Measurements from ENCODE around the gene MMP2. TPM values are rescaled to one million over a fixed set of nuclear protein-coding genes. Genes with fewer than 3 reads are reported as not detected.

Gene MMP2
- total and polyA plus RNA-seq, 2 donors, result 430 to 455 TPM

DNA sequence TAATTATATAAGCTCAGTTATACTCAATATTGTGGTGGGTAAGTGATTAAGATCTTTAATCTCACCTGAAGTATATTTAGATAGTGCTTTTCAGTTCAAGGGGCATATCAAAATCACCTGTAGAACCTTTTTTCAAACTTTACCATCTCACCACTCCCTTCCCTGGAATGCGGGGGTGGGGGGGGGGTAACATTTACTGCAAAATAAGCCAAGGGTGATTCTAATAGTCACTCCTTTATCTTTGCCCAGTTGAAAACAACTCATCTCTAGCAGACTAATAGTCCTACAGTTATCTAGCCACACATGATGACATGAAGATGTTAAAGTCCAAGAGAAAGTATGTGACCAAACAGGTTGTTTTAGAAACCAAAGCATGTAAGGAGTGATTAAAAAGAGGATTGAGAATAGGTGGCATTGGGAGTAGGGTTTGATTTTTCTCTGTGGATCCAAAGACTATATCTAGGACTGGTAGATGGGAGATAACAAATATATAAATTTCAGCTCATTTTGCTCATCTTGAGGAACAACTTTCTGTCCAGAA, 51.4 kb downstream of the MMP2 start:
- WGBS, result 94% methylated on average over 1 of the region's 1 CpG
- peaks cover 1% of the 10 kb centered on the region for H3K4me1 ChIP-seq (ENCODE audit: insufficient read depth)
- DNase-seq (ENCODE audit: extremely low spot score), result no peak
- H3K27ac ChIP-seq (ENCODE audit: low read depth), result no peak overlapping the region
- H3K36me3 ChIP-seq (ENCODE audit: insufficient read depth), result no peaks in the 10 kb centered on the region
- H3K4me3 ChIP-seq (ENCODE audit: low read depth, low read length), result no peak overlapping the region

- 98% methylated on average over 1 of the region's 1 CpG for WGBS
- H3K4me3 ChIP-seq (ENCODE audit: low read depth, low read length), result no peak overlapping the region
Measured at GRCh38 chr16:55532227-55532626, 53.2 kb downstream of the MMP2 start.

DNA sequence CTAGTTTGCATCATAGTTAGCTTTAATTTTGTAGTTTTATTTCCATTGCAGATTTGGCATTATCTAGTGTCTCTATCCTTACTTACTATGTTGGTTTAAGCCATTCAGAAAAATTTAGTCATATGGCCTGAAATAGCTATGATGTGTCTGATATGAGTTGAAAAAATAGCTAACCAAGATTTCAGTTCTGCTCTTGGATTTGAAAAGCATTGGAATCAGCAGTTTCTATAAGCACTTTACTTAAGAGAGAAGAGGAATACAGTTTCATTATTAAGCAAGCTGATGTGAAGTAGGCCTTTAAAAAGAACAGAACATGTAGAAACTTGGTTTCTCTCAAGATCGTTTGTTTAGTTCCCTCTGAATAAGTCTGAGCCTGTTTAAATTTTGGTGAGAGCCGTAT, 55.8 kb downstream of the MMP2 start:
- 80% methylated on average over 2 of the region's 2 CpGs for WGBS
- DNase-seq (ENCODE audit: extremely low spot score), result peak; percentile 28

More at GRCh38 chr16:55532227-55532626, 53.2 kb downstream of the MMP2 start:
- Histone ChIP-seq H3K36me3 (ENCODE audit: insufficient read depth) (no peaks in the 10 kb centered on the region), H3K4me1 (ENCODE audit: insufficient read depth) (peaks cover 1% of the 10 kb centered on the region), H3K27ac (ENCODE audit: low read depth) (no peak overlapping the region)
- DNase-seq (ENCODE audit: extremely low spot score), result no peak

DNA sequence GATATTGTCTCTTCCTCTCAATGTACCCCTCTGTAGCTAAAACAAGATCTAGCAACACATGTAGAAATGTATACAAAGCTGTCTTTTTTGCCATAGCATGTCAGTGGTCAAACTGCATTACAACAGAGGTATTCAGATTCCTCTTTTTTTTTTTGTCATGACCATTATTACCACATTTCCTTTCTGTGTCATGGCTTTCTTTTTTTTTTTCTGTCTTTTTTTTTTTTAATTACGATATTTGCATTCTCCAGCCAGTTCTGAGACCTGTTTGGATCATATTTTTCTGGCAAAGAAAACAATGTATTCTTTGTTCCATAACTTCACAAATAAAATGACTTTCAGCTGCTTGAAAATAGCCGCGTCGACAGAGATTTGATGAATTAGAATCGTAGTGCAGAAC, 60.1 kb downstream of the MMP2 start:
- Histone ChIP-seq H3K36me3 (ENCODE audit: insufficient read depth) (no peaks in the 10 kb centered on the region), H3K4me1 (ENCODE audit: insufficient read depth) (no peaks in the 10 kb centered on the region), H3K27ac (ENCODE audit: low read depth) (no peak overlapping the region), H3K4me3 (ENCODE audit: low read depth, low read length) (no peak overlapping the region)
- DNase-seq (ENCODE audit: extremely low spot score), result no peak
- WGBS, result 58% methylated on average over 5 of the region's 5 CpGs

More for the DNA sequence above, 55.8 kb downstream of the MMP2 start:
- H3K4me1 ChIP-seq (ENCODE audit: insufficient read depth), result peaks cover 1% of the 10 kb centered on the region
- H3K36me3 ChIP-seq (ENCODE audit: insufficient read depth), result no peaks in the 10 kb centered on the region
- no peak overlapping the region for H3K27ac ChIP-seq (ENCODE audit: low read depth)
- no peak overlapping the region for H3K4me3 ChIP-seq (ENCODE audit: low read depth, low read length)

GRCh38 chr16:55539488-55539887, 60.5 kb downstream of the MMP2 start:
- DNase-seq (ENCODE audit: extremely low spot score), result no peak

GRCh38 chr16:55540221-55540620, 61.2 kb downstream of the MMP2 start:
- Histone ChIP-seq H3K36me3 (ENCODE audit: insufficient read depth) (no peaks in the 10 kb centered on the region), H3K27ac (ENCODE audit: low read depth) (no peak overlapping the region)

More at GRCh38 chr16:55539488-55539887, 60.5 kb downstream of the MMP2 start:
- H3K27ac ChIP-seq (ENCODE audit: low read depth), result no peak overlapping the region
- no peaks in the 10 kb centered on the region for H3K4me1 ChIP-seq (ENCODE audit: insufficient read depth)
- no peaks in the 10 kb centered on the region for H3K36me3 ChIP-seq (ENCODE audit: insufficient read depth)
- 71% methylated on average over 1 of the region's 1 CpG for WGBS
- no peak overlapping the region for H3K4me3 ChIP-seq (ENCODE audit: low read depth, low read length)

DNA sequence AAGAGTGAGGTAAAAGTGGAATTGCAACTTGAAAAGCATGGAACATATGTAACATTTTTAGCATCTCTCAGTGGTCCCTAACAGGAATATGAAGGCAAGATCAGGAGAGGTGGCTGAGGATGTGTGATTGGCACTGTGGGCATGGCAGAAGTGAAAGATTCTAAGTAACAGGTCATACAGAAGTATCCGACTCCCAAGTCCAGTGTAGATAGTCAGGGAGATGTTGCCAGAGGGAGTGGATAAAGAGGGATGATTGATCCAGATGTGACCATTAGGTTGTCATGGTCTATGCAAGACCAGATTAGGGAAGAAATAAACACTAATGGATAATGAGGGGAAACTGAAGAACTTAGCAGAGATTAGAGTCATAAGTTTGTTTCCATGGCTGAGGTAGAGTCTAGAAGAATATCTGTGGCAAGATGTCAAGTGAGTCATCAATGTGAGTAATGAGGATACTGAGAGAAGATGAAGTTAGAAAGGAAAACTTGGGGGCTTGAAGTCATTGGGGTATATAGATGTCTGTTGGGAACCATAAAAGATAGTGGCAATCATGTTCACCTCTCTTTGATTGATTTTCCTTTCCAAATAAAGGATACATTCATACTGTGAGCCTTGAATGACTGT, 63.6 kb downstream of the MMP2 start:
- Histone ChIP-seq H3K4me1 (ENCODE audit: insufficient read depth) (no peaks in the 10 kb centered on the region), H3K36me3 (ENCODE audit: insufficient read depth) (no peaks in the 10 kb centered on the region), H3K27ac (ENCODE audit: low read depth) (no peak overlapping the region), H3K4me3 (ENCODE audit: low read depth, low read length) (no peak overlapping the region)
- WGBS, result 70% methylated on average over 1 of the region's 1 CpG
- DNase-seq (ENCODE audit: extremely low spot score), result no peak

More at GRCh38 chr16:55540221-55540620, 61.2 kb downstream of the MMP2 start:
- Histone ChIP-seq H3K4me3 (ENCODE audit: low read depth, low read length) (no peak overlapping the region), H3K4me1 (ENCODE audit: insufficient read depth) (no peaks in the 10 kb centered on the region)
- no peak for DNase-seq (ENCODE audit: extremely low spot score)
- 89% methylated on average over 1 of the region's 1 CpG for WGBS

GRCh38 chr16:55543472-55543871, 64.5 kb downstream of the MMP2 start:
- DNase-seq (ENCODE audit: extremely low spot score), result peak; percentile 15
- WGBS, result 20% methylated on average over 2 of the region's 2 CpGs
- H3K27ac ChIP-seq (ENCODE audit: low read depth), result no peak overlapping the region

DNA sequence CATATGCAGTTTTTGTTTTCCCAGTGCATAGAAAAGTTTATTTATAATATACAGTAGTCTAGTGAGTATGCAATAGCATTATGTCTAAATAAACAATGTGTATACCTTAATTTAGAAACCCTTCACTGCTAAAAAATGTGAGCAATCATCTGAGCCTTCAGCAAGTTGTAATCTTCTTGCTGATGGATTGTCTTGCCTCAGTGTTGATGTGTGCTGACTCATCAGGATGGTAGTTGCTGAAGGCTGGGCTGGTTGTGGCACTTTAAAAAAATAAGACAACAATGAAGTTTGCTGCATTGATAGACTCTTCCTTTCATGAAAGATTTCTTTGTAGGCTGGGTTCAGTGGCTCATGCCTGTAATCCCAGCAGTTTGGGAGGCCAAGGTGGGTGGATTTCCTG, 73.6 kb downstream of the MMP2 start:
- H3K4me1 ChIP-seq (ENCODE audit: insufficient read depth), result no peaks in the 10 kb centered on the region

More at GRCh38 chr16:55543472-55543871, 64.5 kb downstream of the MMP2 start:
- Histone ChIP-seq H3K4me1 (ENCODE audit: insufficient read depth) (no peaks in the 10 kb centered on the region), H3K36me3 (ENCODE audit: insufficient read depth) (no peaks in the 10 kb centered on the region), H3K4me3 (ENCODE audit: low read depth, low read length) (no peak overlapping the region)

GRCh38 chr16:55555436-55555835, 76.4 kb downstream of the MMP2 start:
- DNase-seq (ENCODE audit: extremely low spot score), result no peak
- no peaks in the 10 kb centered on the region for H3K36me3 ChIP-seq (ENCODE audit: insufficient read depth)
- no peak overlapping the region for H3K4me3 ChIP-seq (ENCODE audit: low read depth, low read length)
- H3K4me1 ChIP-seq (ENCODE audit: insufficient read depth), result no peaks in the 10 kb centered on the region
- no peak overlapping the region for H3K27ac ChIP-seq (ENCODE audit: low read depth)
- WGBS, result 94% methylated on average over 2 of the region's 2 CpGs

More for the DNA sequence above, 73.6 kb downstream of the MMP2 start:
- Histone ChIP-seq H3K36me3 (ENCODE audit: insufficient read depth) (no peaks in the 10 kb centered on the region), H3K27ac (ENCODE audit: low read depth) (no peak overlapping the region), H3K4me3 (ENCODE audit: low read depth, low read length) (no peak overlapping the region)
- no peak for DNase-seq (ENCODE audit: extremely low spot score)

Other genes starting within 250 kb of the MMP2 start
- not detected for gene IRX6, start 155.0 kb upstream of the MMP2 start, total RNA-seq
- 0.06 TPM for gene IRX6, start 155.0 kb upstream of the MMP2 start, polyA plus RNA-seq
- gene LPCAT2, start 29.9 kb downstream of the MMP2 start, total RNA-seq, result 60.4 TPM
- gene LPCAT2, start 29.9 kb downstream of the MMP2 start, polyA plus RNA-seq, result 12.4 TPM
- gene CAPNS2, start 87.5 kb downstream of the MMP2 start, total RNA-seq, result 17.9 TPM
- gene CAPNS2, start 87.5 kb downstream of the MMP2 start, polyA plus RNA-seq, result 3.9 TPM
- gene SLC6A2, start 176.8 kb downstream of the MMP2 start, total RNA-seq, result 10.5 TPM
- gene SLC6A2, start 176.8 kb downstream of the MMP2 start, polyA plus RNA-seq, result 0.27 TPM

Data from urinary bladder (tissue), 4 donors.